ENCODE results near the gene MNT.

DNA sequence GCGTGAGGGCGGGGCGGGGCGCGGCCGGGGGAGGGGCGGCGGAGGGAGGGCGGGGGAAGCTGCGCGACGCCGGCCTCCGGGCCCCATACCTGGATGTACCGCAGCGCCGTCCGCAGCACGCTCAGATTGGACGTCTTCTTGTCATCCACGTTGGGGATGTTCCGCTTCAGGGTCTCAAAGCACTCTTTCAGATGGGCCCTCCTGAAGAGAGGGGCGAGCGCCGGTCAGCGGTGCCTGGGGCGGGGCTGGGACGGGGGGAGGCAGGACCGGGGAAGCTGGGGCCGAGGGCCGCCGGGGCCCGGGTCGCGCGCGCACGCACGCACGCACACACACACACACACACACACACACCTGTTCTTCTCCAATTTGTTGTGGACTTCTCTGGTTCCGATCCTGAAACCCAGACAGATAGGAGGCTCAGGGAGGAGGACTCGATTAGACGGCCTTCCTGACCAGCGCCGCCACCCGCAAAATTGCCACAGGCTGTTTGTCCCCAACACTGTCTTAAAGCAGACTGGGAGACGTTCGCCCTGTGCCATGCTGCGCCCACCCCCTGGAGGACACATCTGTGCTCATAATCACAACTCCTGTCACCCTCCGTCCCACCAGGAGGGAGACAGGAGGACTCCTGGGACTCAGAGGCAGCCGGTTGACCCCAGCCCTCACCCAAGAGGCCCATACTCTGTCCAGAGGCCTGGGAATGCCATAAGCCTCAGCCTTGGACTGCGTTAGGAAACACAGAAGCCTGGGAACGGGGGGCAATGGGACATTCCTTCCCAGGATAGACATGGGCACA is 6.7 kb downstream of the MNT start:
- TF ChIP-seq CTCF (IDR thresholded peaks at IDR 0.05) (no peak), ZFX (IDR thresholded peaks at IDR 0.05; ENCODE audit: borderline replicate concordance) (no peak)
